GM19193 (cell line): ENCODE measurements around the gene EFCAB6.

Experiments used
- POLR2A ChIP-seq: IDR thresholded peaks from 4 replicates; pipeline ENCODE4 v1.6.1; 2011; ENCODE audit not compliant: insufficient read depth, insufficient read length; ENCODE audit errors: extremely low read depth

Gene EFCAB6

DNA sequence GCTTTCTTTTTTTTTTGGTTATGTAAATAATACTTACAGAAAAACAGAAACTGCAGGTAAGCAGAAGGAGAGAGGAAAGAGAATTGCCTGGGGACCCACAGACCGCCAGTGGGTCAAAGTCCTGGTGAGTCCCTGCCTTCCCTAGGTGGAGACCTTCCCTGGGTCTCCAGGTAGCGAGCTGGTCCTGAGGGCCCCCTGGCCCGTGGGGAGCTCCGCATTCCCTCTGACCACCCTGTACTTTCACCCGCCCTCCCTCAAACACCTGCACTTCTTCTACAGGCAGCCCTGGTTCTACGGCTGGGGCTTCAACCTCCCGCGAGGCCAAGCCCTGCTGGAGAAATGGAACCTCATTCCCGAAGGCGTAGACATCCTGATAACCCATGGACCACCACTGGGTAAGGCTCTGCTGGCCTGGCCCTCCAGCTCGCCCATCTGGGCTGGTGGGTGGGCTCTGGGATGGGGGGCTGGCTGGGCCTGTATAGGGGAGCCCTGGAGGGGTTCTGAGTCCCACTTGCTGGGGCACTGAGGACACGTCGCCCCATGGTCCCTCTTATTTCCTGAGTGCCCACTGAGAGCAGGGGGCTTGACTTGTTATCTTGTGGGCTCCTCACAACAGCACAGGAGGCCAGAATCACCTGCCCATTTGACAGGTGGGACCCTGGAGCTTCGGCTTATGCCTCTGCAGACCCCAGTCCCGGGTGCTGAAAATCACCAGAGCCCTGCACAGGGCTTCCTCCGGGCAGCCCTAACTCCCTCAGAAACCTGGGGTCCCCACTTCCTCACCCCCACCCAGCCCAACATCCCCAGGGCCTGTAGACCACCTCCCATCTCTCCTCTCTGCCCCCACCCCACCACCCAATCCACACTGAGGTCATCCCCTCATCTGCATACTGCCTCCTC, 313.9 kb downstream of the EFCAB6 start:
- TF ChIP-seq POLR2A: no peak

GRCh38 chr22:43493297-43493696, 318.8 kb downstream of the EFCAB6 start:
- no peak for TF ChIP-seq POLR2A

GRCh38 chr22:43491737-43492136, 320.4 kb downstream of the EFCAB6 start:
- TF ChIP-seq POLR2A: no peak

DNA sequence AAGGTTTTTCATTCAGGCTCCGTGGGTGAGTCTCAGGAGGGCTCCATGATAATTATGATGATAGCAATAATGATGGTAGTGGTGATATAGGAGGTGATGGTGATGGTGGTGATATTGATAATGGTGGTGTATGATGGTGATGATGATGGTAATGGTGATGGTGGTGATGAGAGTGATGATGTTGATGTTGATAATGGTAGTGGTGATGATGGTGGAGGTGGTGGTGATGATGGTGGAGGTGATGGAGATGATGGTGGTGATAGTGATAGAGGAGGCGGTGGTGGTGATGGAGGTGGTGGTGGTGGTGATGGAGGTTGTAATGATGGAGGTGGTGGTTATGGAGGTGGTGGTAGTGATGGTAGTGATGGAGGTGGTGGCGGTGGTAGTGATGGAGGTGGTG, 320.9 kb downstream of the EFCAB6 start:
- no peak for TF ChIP-seq POLR2A

- TF ChIP-seq POLR2A: no peak
Observed at GRCh38 chr22:43490311-43490710, 321.8 kb downstream of the EFCAB6 start.

DNA sequence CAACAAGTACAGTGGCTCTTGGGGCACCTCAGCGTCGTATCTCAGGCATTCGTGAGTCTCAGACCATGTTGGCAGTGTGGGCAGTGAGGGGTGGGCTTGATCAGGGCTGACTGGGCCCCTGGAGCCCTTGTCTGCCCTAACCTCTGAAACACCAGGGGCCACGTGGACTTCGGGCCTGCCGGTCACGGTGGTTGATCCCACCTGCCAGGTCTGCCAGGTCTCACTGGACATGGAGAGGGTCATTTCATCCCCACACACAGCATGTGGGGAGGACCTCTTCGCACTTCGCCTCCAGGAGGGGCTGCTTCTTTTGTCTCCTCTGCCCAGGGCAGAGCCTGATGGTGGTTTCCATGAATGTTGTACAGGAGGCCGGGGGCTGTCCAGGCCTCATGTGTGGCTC, 323.2 kb downstream of the EFCAB6 start:
- no peak for TF ChIP-seq POLR2A

DNA sequence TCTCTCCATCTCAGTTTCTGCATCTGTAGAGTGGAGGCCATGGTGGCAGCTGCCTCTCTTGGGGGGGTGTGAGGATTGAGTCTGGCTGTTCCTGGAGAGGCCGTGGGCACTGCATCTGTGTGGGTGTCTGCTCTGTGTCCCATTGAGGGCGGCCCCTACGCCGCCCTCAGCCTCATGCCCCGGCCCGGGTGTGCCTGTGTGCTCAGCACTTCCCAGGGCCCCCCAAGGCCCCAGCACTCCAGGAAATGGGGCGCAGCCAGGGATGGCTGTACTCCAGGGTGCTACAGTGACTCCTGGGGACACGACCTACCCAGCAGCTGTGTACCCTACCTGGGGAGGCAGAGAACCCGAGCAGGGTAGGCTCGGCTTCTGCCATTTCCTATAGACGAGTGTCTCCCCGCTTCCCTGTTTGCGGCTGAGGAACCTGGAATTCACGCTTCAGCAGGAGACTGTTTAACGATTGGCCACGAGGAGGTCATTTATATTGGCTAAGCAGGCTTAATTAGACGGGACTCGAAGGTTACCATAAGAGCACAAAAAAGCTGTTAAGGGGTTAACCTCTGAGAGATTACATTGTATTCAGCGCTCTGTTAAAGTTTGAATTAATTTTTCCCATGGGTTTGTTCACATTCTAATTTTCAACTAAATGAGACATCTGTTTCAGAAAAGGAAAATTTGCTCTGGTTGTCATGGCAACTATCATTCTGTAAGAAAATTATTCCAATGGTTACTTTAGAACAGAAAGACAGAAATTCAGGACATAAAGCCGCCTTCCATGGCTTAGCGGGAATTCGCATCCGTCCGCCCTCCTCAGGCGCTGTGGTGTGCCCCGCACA, 323.9 kb downstream of the EFCAB6 start:
- TF ChIP-seq POLR2A: no peak

- no peak for TF ChIP-seq POLR2A
Observed at GRCh38 chr22:43487311-43488030, 324.6 kb downstream of the EFCAB6 start.

GRCh38 chr22:43485502-43486089, 326.5 kb downstream of the EFCAB6 start:
- no peak for TF ChIP-seq POLR2A

GRCh38 chr22:43484227-43484626, 327.9 kb downstream of the EFCAB6 start:
- no peak for TF ChIP-seq POLR2A

GRCh38 chr22:43483669-43484068, 328.4 kb downstream of the EFCAB6 start:
- TF ChIP-seq POLR2A: no peak

DNA sequence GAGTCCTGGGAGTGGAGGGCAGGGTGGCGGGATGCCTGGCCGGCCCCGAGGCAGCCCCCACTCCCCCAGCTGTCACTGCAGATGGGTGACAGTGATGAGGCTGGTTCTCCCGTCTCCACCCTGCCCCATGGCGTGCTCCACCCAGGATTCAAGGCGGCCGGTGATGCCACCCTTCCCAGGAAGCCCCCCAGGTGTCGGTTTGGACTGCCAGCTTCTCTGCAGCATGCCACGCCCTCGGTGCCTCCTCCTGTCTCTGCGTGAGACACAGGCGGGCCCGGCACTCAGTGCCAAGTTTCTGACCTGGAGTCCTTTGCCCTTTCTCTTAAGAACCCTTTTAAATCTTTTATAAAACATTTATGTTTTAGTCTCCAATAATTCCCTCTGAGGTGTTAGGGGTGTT, 328.8 kb downstream of the EFCAB6 start:
- TF ChIP-seq POLR2A: no peak

DNA sequence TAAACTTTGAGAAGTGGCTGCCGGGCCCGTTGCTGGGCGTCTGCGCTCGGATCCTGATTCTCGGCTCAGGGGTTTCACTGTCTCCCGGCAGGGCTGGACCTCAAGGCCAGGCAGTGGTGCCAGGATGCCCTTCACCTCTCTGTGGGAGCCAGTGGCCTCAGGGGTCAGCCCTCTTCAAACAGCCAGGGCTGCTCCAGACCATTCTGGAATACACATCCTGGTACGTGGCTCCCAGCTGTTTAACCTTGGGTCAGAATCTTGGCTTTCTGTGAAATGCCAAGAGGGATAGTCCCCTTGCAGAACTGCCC, 329.8 kb downstream of the EFCAB6 start:
- TF ChIP-seq POLR2A: no peak

GRCh38 chr22:43481568-43482317, 330.4 kb downstream of the EFCAB6 start:
- TF ChIP-seq POLR2A: no peak

DNA sequence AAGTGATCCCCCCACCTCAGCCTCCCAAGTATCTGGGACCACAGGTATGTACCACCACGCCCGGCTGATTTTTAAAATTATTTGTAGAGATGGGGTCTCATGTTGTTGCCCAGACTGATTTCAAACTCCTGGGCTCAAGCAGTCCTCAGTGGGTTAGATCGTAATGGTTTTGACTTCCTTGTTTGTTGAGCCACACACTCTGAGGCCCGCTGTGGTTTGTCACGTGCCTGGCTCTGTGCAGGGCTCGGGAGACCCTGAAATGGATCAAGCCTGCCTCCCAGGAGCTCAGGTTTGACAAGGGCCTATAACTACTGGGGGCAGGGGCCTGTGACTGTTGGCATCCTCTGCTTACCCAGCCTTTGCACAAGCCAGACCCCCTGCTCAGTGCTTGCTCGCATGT, 332.1 kb downstream of the EFCAB6 start:
- TF ChIP-seq POLR2A: no peak

GRCh38 chr22:43479301-43479950, 332.7 kb downstream of the EFCAB6 start:
- TF ChIP-seq POLR2A: no peak
